Kidney glomerular epithelial cell (primary cell): ENCODE results near the gene HIBADH.
"Not testable (repeated sequence)": the region's sequence is repeated elsewhere in the genome, so short reads cannot be mapped to it uniquely, and the experiment has no call there.

Experiments
- DNase-seq: peaks from one replicate; lab custom pipeline; 2025; lab: John Stamatoyannopoulos, UW

The HIBADH gene

DNA sequence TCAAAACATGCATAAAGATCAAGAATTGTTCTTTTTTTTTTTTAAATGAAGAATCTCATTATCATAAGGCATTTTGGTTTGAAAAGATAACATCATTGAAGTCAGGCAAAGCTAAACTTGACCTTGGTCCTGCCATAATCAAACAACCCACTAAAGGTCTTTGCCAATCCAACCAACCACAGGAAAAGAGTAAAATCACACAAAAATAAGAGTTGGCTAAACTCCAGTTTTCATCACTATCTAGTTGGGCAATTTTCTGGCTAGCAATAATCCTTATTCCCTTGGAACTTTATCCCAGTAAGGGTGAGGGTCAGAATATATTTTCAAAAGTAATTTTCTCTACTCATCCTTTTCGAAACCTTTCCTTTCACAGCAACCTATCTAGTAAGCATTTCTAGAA lies 62.4 kb downstream of the HIBADH start:
- no peak for DNase-seq

DNA sequence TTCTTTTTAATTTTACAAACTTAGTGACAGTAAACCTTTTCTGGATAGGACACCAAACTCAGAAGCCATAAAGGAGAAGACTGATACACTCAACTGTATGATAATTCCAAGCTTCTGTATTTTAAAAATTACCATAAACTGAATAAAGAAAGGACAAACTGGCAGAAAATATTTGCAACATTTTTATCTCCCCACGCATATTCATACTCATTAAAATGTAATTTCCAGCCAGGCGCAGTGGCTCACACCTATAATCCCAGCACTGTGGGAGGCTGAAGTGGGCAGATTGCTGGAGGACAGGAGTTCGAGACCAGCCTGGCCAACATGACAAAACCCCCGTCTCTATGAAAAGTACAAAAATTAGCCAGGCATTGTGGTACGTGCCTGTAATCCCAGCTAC lies 67.7 kb downstream of the HIBADH start:
- DNase-seq: no peak

- DNase-seq: no peak
These were observed 69.5 kb downstream of the HIBADH start for GRCh38 chr7:27593226-27593625.

GRCh38 chr7:27590416-27590815 lies 72.3 kb downstream of the HIBADH start:
- DNase-seq: no peak

GRCh38 chr7:27587429-27587828 lies 75.3 kb downstream of the HIBADH start:
- DNase-seq: no peak

DNA sequence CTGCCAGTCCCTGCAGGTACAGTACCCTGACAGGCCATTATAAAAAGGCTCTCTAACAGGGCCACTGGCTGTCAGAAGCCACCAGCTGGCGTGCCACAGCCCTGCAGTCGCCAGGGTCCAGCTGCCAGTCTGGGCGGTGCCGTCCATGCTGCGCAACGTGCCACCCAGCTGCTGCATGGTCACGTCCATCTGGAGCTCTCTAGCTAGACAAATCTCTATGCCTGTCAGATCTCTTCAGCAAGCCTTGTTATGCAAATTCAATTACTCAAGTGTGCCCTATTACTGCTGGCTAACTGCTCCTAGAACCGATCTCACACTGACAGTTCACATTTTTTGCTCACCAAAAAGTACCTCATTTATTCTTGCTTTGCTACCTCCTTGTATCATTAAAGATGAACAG lies 75.9 kb downstream of the HIBADH start:
- no peak for DNase-seq

- no peak for DNase-seq
These were observed 76.8 kb downstream of the HIBADH start for GRCh38 chr7:27585781-27586447.

- DNase-seq: no peak
These were observed 80.8 kb downstream of the HIBADH start for GRCh38 chr7:27581906-27582305.

GRCh38 chr7:27581119-27581518 lies 81.6 kb downstream of the HIBADH start:
- no peak for DNase-seq

GRCh38 chr7:27579565-27579964 lies 83.1 kb downstream of the HIBADH start:
- no peak for DNase-seq

DNA sequence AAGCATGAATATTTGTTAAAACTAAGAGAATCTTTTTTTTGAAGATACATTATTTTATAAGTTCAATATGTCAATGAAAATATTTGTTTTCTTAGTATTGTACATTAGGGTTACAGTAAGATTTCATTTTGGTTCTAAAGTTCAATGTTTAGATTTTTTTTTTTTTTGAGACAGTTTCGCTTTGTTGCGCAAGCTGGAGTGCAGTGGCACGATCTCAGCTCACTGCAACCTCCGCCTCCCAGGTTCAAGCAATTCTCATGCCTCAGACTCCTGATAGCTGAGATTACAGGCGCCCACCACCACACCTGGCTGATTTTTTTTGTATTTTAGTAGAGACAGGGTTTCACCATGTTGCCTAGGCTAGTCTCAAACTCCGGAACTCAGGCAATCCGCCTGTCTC lies 84.5 kb downstream of the HIBADH start:
- DNase-seq: not testable (repeated sequence)

- peak; percentile 23 for DNase-seq
These were observed 86.2 kb downstream of the HIBADH start for GRCh38 chr7:27576360-27576944.

DNA sequence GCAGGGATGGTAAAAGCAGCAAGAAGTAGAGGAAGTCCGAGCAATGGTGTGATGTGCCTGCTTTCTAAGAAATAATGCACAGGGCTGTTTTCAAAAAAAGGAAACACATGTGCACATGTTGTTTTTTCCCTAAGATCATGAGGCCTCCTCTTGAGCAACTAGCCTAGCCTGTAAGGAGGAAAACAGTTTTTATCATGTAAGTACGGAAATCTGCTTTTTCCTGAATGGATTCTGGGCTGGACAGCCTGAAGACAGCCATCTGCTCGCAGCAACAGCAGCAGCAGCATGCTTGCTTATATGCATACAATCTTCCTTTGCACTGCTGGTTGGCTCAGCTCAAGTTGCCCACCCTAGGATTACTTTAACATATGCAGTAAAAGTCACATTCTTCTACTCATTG lies 87.1 kb downstream of the HIBADH start:
- DNase-seq: no peak

DNA sequence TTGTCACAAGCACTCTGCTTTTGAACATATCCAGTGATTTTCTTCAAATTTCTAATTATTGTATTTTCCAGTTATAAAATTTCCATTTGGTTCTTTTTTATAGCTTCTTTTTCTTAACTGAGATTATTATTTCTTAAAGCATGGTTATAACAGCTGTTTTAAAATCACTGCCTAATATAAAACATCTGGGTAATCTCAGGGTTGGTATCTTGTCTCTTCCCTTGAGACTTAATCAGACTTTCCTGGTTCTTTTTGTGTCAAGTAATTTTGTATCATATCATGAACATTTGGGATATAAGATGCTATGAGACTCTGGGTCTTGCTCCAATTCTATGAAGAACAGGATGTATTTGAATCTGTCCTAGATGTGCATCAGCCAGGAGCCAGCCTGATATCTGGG lies 93.6 kb downstream of the HIBADH start:
- DNase-seq: no peak

DNA sequence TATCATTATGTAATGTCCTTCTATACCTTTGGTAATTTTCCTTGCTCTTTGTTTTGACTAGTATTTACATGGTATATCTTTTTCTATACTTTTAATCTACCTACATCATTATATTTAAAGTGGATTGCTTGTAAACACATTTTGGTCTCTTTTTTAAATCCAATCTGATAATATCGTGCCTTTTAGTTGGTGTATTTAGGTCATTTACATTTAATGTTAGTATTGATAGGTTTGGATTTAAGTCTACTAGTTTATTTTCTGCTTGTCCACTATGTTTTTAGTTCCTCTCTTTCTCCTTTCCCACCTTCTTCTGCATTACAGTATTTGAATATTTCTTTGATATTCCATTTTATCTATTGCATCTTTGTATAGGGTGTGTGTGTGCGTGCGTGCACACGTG lies 95.4 kb downstream of the HIBADH start:
- DNase-seq: no peak

GRCh38 chr7:27564881-27565482 lies 97.7 kb downstream of the HIBADH start:
- DNase-seq: no peak

GRCh38 chr7:27560706-27561235 lies 101.9 kb downstream of the HIBADH start:
- peak; percentile 75 for DNase-seq

GRCh38 chr7:27555670-27556069 lies 107.0 kb downstream of the HIBADH start:
- no peak for DNase-seq

GRCh38 chr7:27554826-27555225 lies 107.9 kb downstream of the HIBADH start:
- no peak for DNase-seq

GRCh38 chr7:27553273-27553672 lies 109.4 kb downstream of the HIBADH start:
- DNase-seq: no peak

DNA sequence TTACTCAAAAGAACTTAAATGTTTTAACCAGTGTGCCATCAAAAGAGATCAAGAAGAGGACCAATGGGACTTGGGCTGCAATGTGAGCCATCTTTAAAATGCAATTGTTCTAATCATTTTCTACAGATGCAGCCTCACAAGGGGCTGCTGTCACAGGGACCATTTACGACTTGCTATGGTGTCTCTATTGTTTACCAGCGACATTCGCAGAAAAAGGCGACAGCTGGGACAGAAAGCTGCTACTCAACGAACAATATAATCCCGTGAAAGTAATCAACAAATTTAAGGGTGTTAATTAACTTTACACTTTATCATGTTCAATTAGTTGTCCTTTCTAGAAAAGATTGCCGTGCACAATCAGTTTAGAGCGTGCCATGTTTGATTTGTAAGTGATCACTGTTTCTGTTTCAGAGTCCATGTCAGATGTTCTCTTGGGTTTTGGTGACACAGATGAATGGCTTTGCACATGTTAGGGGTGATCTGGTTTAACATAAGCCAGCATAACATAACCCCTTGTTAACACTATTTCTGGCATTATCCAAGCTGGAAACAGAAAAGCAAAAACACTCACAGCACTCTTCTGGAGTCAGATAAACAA lies 110.8 kb downstream of the HIBADH start:
- DNase-seq: no peak

DNA sequence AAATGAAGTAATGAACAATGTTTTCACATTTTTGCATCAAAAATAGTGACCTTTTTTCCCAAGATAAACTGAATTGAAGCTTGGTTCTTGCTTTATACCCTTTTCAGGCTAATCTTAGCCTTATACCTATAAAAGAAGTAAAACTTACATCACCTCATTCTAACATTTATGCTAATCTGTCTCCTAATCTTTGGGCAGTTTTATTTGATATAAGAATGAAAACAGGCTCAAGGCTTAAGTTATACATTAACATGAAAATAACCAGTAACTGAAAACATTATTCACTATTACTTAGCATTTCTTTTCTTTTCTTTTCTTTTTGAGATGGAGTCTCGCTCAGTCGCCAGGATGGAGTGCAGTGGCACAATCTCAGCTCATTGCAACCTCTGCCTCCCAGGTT lies 113.1 kb downstream of the HIBADH start:
- DNase-seq: no peak

- no peak for DNase-seq
These were observed 114.4 kb downstream of the HIBADH start for GRCh38 chr7:27548304-27548703.
